CD4-positive, CD25-positive, alpha-beta regulatory T cell (primary cell): ENCODE data around the gene UTF1. TPM values are rescaled to one million over a fixed set of nuclear protein-coding genes. Genes with fewer than 3 reads are reported as not detected.
A peak's percentile ranks its signal among the peaks of the same experiment; 100 is the strongest.

ENCODE experiments used
- ATAC-seq, 2 donors: fragments of 150-1000 bp; cut with Tn5 transposase; one replicate each; pipeline ENCODE4 v1.10.0; 2021; ENCODE audit warnings: low read depth in 2 of 2, moderate number of reproducible peaks in 2 of 2, moderate library complexity in 1 of 2
- DNase-seq, 3 donors: peaks; one replicate each; pipeline versions ENCODE4 v3.0.0 to v3.0.0-alpha.2; 2012 to 2022; ENCODE audit warnings: mixed read lengths in 1 of 3
- H3K27ac ChIP-seq: one replicate; pipeline ENCODE4 v1.7.0; 2013; ENCODE audit warnings: mild to moderate bottlenecking, low read length; ENCODE audit not compliant: insufficient read depth, poor library complexity, severe bottlenecking
- H3K27me3 ChIP-seq: one replicate; pipeline ENCODE4 v1.7.0; 2013; ENCODE audit warnings: low read length; ENCODE audit not compliant: control insufficient read depth, insufficient read depth
- H3K36me3 ChIP-seq: one replicate; pipeline ENCODE4 v1.7.0; 2013; ENCODE audit warnings: mild to moderate bottlenecking, low read length, moderate library complexity; ENCODE audit not compliant: control insufficient read depth, insufficient read depth
- H3K4me1 ChIP-seq: 2 replicates; pipeline ENCODE4 v1.7.0; 2013; ENCODE audit warnings: mild to moderate bottlenecking, low read length; ENCODE audit not compliant: insufficient read depth, control insufficient read depth, poor library complexity, severe bottlenecking
- H3K4me3 ChIP-seq: one replicate; pipeline ENCODE4 v1.7.0; 2013; ENCODE audit warnings: low read depth, mild to moderate bottlenecking, low read length, moderate library complexity
- H3K9me3 ChIP-seq, 2 experiments: 1 replicate in 1 of 2; 2 replicates in 1 of 2; pipeline ENCODE4 v1.7.0; 2013; ENCODE audit warnings: low read length in 2 of 2, mild to moderate bottlenecking in 1 of 2, moderate library complexity in 1 of 2; ENCODE audit not compliant: control insufficient read depth in 2 of 2
- H3K27ac Mint-ChIP-seq, 3 donors: one replicate each; pipeline ENCODE4 v1.8.0; 2020 to 2022; ENCODE audit warnings: mild to moderate bottlenecking in 3 of 3, mixed read lengths in 3 of 3, moderate library complexity in 2 of 3
- H3K27me3 Mint-ChIP-seq: one replicate; pipeline ENCODE4 v1.8.0; 2022; ENCODE audit warnings: mild to moderate bottlenecking, mixed read lengths
- H3K36me3 Mint-ChIP-seq: one replicate; pipeline ENCODE4 v1.8.0; 2020; ENCODE audit warnings: mixed read lengths
- H3K4me1 Mint-ChIP-seq, 4 donors: one replicate each; pipeline ENCODE4 v1.8.0; 2020 to 2022; ENCODE audit warnings: mixed read lengths in 4 of 4, mild to moderate bottlenecking in 1 of 4
- H3K4me3 Mint-ChIP-seq, 4 donors: one replicate each; pipeline ENCODE4 v1.8.0; 2020 to 2022; ENCODE audit warnings: mild to moderate bottlenecking in 4 of 4, mixed read lengths in 4 of 4, moderate library complexity in 3 of 4
- H3K9me3 Mint-ChIP-seq, 7 donors: one replicate each; pipeline ENCODE4 v1.8.0; 2020 to 2022; ENCODE audit warnings: mixed read lengths in 7 of 7, mild to moderate bottlenecking in 3 of 7, moderate library complexity in 2 of 7
- polyA plus RNA-seq, 4 donors: library from polyadenylated mRNA; unstranded; fragments of 300-500 nt; fragmentation: Illumina TruSeq; gene quantifications; one replicate each; pipeline ENCODE4 v1.2.3, GENCODE V29; 2021
- total RNA-seq: library from RNA; stranded (reverse); gene quantifications from one replicate; pipeline ENCODE4 v1.2.3, GENCODE V29; 2022

The UTF1 gene
- total and polyA plus RNA-seq, 5 donors from 2014 or later: not detected

GRCh38 chr10:133236401-133237240, 6.6 kb downstream of the UTF1 start:
- no peak overlapping the region for H3K4me3 Mint-ChIP-seq
- no peak for DNase-seq

GRCh38 chr10:133237241-133237587, 7.2 kb downstream of the UTF1 start:
- no peak overlapping the region for H3K4me3 ChIP-seq
- Mint-ChIP-seq H3K27ac (no peak overlapping the region), H3K4me3 (no peak overlapping the region), H3K9me3 (no peaks in the 10 kb centered on the region), H3K4me1 (peaks cover 0 to 27% (median 7%) of the 10 kb centered on the region in 4 donors), H3K27me3 (peaks cover 68% of the 10 kb centered on the region), H3K36me3 (no peaks in the 10 kb centered on the region)
- H3K27ac ChIP-seq: no peak overlapping the region
- peaks cover 5% of the 10 kb centered on the region for H3K27me3 ChIP-seq
- no peaks in the 10 kb centered on the region for H3K9me3 ChIP-seq
- DNase-seq: no peak
- no peak for ATAC-seq
- no peaks in the 10 kb centered on the region for H3K36me3 ChIP-seq
- H3K4me1 ChIP-seq: peaks cover 40% of the 10 kb centered on the region

More at GRCh38 chr10:133236401-133237240, 6.6 kb downstream of the UTF1 start:
- no peak overlapping the region for H3K27ac Mint-ChIP-seq
- peaks cover 70% of the 10 kb centered on the region for H3K27me3 Mint-ChIP-seq
- no peak overlapping the region for H3K27ac ChIP-seq
- H3K27me3 ChIP-seq: peaks cover 5% of the 10 kb centered on the region
- peaks cover 0 to 23% (median 7%) of the 10 kb centered on the region in 4 donors for H3K4me1 Mint-ChIP-seq
- no peaks in the 10 kb centered on the region for H3K9me3 ChIP-seq
- no peaks in the 10 kb centered on the region for H3K36me3 Mint-ChIP-seq
- H3K4me3 ChIP-seq: no peak overlapping the region
- H3K36me3 ChIP-seq: no peaks in the 10 kb centered on the region
- H3K9me3 Mint-ChIP-seq: no peaks in the 10 kb centered on the region
- ATAC-seq: no peak
- peaks cover 35% of the 10 kb centered on the region for H3K4me1 ChIP-seq

GRCh38 chr10:133237588-133238465, 7.8 kb downstream of the UTF1 start, which contains the start of gene VENTX:
VENTX (plus strand) TSS chr10:133237855; CDS start chr10:133237915, 60 bp downstream.
- DNase-seq (no peak), ATAC-seq (no peak)
- peaks cover 65% of the 10 kb centered on the region for H3K27me3 Mint-ChIP-seq
- Histone ChIP-seq H3K27me3 (peaks cover 5% of the 10 kb centered on the region), H3K27ac (no peak within 1 kb of the TSS), H3K36me3 (no peaks in the 10 kb centered on the region), H3K9me3 (no peaks in the 10 kb centered on the region), H3K4me3 (no peak within 1 kb of the TSS), H3K4me1 (peaks cover 40% of the 10 kb centered on the region)
- H3K36me3 Mint-ChIP-seq: no peaks in the 10 kb centered on the region
- no peaks in the 10 kb centered on the region for H3K9me3 Mint-ChIP-seq
- H3K27ac Mint-ChIP-seq: no peak within 1 kb of the TSS
- H3K4me3 Mint-ChIP-seq: peak within 1 kb of the TSS in 2 of 4 donors; percentile 51 to 54
- H3K4me1 Mint-ChIP-seq: peaks cover 0 to 29% (median 5%) of the 10 kb centered on the region in 4 donors

- H3K27me3 Mint-ChIP-seq: peaks cover 59% of the 10 kb centered on the region
- no peak for DNase-seq
- peaks cover 0 to 29% (median 5%) of the 10 kb centered on the region in 4 donors for H3K4me1 Mint-ChIP-seq
- H3K4me1 ChIP-seq: peaks cover 40% of the 10 kb centered on the region
- no peaks in the 10 kb centered on the region for H3K36me3 Mint-ChIP-seq
- no peak overlapping the region for H3K27ac Mint-ChIP-seq
- no peaks in the 10 kb centered on the region for H3K9me3 Mint-ChIP-seq
- H3K4me3 Mint-ChIP-seq: peak overlapping the region in 1 of 4 donors; percentile 54
- H3K4me3 ChIP-seq: no peak overlapping the region
- no peak overlapping the region for H3K27ac ChIP-seq
- no peaks in the 10 kb centered on the region for H3K36me3 ChIP-seq
- no peaks in the 10 kb centered on the region for H3K9me3 ChIP-seq
- H3K27me3 ChIP-seq: peaks cover 9% of the 10 kb centered on the region
- ATAC-seq: no peak
Observed at GRCh38 chr10:133238466-133238804, 8.4 kb downstream of the UTF1 start.

GRCh38 chr10:133239990-133240389, 10.0 kb downstream of the UTF1 start:
- no peak overlapping the region for H3K27ac Mint-ChIP-seq
- no peaks in the 10 kb centered on the region for H3K9me3 Mint-ChIP-seq
- ATAC-seq (no peak), DNase-seq (no peak)
- H3K36me3 ChIP-seq: no peaks in the 10 kb centered on the region
- H3K4me3 Mint-ChIP-seq: no peak overlapping the region
- peaks cover 47% of the 10 kb centered on the region for H3K27me3 Mint-ChIP-seq
- no peaks in the 10 kb centered on the region for H3K36me3 Mint-ChIP-seq
- H3K9me3 ChIP-seq: no peaks in the 10 kb centered on the region
- peaks cover 9% of the 10 kb centered on the region for H3K27me3 ChIP-seq
- H3K27ac ChIP-seq: no peak overlapping the region
- peaks cover 0 to 26% (median 5%) of the 10 kb centered on the region in 4 donors for H3K4me1 Mint-ChIP-seq
- H3K4me1 ChIP-seq: peaks cover 40% of the 10 kb centered on the region
- no peak overlapping the region for H3K4me3 ChIP-seq

GRCh38 chr10:133241501-133242205, 11.6 kb downstream of the UTF1 start:
- Mint-ChIP-seq H3K27ac (no peak overlapping the region), H3K4me3 (peak overlapping the region; percentile 62 to 78 (median 72)), H3K27me3 (peaks cover 39% of the 10 kb centered on the region), H3K9me3 (no peaks in the 10 kb centered on the region), H3K4me1 (peaks cover 0 to 21% (median 5%) of the 10 kb centered on the region in 4 donors), H3K36me3 (no peaks in the 10 kb centered on the region)
- Histone ChIP-seq H3K36me3 (no peaks in the 10 kb centered on the region), H3K27ac (no peak overlapping the region), H3K27me3 (peaks cover 9% of the 10 kb centered on the region), H3K4me1 (peaks cover 24% of the 10 kb centered on the region), H3K9me3 (no peaks in the 10 kb centered on the region), H3K4me3 (peak overlapping the region; percentile 32)
- no peak for ATAC-seq
- peak in 1 of 3 donors; percentile 40 for DNase-seq

GRCh38 chr10:133242611-133243356, 12.8 kb downstream of the UTF1 start:
- no peak for ATAC-seq
- H3K36me3 Mint-ChIP-seq: no peaks in the 10 kb centered on the region
- Histone ChIP-seq H3K27me3 (peaks cover 9% of the 10 kb centered on the region), H3K4me1 (peaks cover 15% of the 10 kb centered on the region), H3K9me3 (no peaks in the 10 kb centered on the region), H3K36me3 (no peaks in the 10 kb centered on the region), H3K27ac (no peak overlapping the region), H3K4me3 (no peak overlapping the region)
- peak overlapping the region in 1 of 3 donors; percentile 2 for H3K27ac Mint-ChIP-seq
- peaks cover 0 to 21% (median 5%) of the 10 kb centered on the region in 4 donors for H3K4me1 Mint-ChIP-seq
- H3K27me3 Mint-ChIP-seq: peaks cover 33% of the 10 kb centered on the region
- no peak for DNase-seq
- H3K4me3 Mint-ChIP-seq: peak overlapping the region in 2 of 4 donors; percentile 52 to 73
- no peaks in the 10 kb centered on the region for H3K9me3 Mint-ChIP-seq
